ENCODE measurements around the gene DHX57.

GRCh38 chr2:38810488-38810887, 65.2 kb downstream of the DHX57 start:
- TF ChIP-seq CTCF (IDR thresholded peaks at IDR 0.05) (no peak), EZH2phosphoT487 (IDR thresholded peaks at IDR 0.05) (no peak)
